Measurements from ENCODE around the gene EMX1. TPM values are rescaled to one million over a fixed set of nuclear protein-coding genes. Genes with fewer than 3 reads are reported as not detected.

Gene EMX1
- not detected for total RNA-seq
- total RNA-seq: 0 to 0.08 reads per million in 2 donors

DNA sequence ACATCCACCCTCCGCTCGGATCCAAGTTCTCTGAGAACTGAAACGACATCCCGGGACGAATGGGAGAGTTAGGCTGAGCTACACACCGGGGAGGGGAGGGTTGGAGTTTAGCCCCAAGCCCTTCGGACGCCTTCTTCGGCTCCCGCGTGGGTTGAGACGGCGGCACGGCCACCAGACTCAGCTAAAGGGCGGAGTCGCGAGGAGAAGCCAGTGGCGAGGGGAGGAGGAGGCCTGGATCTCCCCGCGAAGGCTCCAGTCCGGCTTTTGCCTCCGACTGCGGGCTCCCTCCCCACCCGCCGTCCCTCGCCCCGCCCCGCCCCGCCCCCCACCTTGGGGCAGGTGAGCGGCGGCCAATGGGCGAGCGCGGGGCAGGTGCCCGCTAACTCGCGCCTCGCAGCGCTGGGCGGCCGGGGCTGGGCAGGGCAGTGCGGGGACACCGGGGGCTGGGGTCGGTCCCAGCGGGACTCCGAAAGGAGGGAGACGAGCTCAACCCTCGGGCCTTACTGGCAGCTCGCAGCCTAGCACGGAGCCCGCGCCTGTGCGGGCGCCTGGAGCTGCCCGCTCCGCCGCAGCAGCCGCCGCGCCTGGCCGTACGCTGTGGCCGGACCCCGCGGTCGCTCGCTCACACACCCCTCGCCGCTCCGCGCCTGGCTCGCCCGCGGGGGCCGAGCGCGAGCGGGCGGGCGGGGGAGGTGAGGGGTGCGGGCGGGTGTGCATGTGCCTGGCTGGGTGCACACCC lies at the start of gene EMX1:
Gene EMX1, plus strand, starts transcription at position 382 of the 739 bp plus-strand sequence. Its CDS starts 334 bp downstream, at position 716.
- ATAC-seq: peak; percentile 68
- Mint-ChIP-seq H3K4me1 (peaks cover 31% of the 10 kb centered on the region), H3K36me3 (ENCODE audit: low read depth) (peaks cover 6% of the 10 kb centered on the region), H3K27me3 (peaks cover 77% of the 10 kb centered on the region), H3K4me3 (peak within 1 kb of the TSS; percentile 86), H3K27ac (peak within 1 kb of the TSS; percentile 16)
- peak in 2 of 3 donors; percentile 28 to 35 for DNase-seq
- peaks cover 3% of the 10 kb centered on the region for H3K9me3 ChIP-seq (ENCODE audit: control insufficient read depth, low read length, poor library complexity, severe bottlenecking)

DNA sequence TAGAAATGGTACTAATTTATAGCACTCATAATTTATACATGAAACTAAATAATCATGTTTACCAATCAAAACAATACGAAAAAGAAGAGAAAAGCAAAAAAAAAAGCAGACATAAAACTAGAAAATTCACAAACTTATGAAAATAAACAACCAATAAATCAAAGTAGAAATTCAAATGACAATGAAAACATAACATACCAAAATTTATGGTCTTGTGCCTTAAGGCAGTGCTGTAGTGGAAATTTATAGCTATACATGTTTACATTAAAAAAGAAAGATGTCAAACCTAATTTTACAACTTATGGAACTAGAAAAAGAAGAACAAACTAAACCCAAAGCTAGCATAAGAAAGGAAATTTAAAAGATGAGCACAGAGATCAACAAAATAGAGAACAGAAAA lies 46.3 kb upstream of the EMX1 start:
- H3K4me3 Mint-ChIP-seq: no peak overlapping the region
- H3K36me3 Mint-ChIP-seq (ENCODE audit: low read depth): peaks cover 3% of the 10 kb centered on the region
- ATAC-seq: no peak
- H3K27ac Mint-ChIP-seq: no peak overlapping the region
- no peaks in the 10 kb centered on the region for H3K9me3 ChIP-seq (ENCODE audit: control insufficient read depth, low read length, poor library complexity, severe bottlenecking)
- H3K27me3 Mint-ChIP-seq: peaks cover 50% of the 10 kb centered on the region
- H3K4me1 Mint-ChIP-seq: no peaks in the 10 kb centered on the region
- DNase-seq: no peak

DNA sequence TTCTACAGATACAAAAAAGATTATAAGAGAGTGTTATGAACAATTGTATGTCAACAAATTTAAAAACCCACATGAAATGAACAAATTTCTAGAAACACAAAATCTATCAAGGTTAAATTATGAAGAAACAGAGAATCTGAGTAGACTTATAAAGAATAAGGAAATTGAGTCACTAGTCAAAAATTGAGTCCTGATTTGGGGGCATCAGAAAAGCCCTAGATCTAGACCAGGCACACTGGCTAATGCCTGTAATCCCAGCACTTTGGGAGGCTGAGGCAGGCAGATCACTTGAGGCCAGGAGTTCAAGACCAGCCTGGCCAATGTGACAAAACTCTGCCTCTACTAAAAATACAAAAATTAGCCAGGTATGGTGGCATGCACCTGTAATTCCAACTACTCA lies 45.4 kb upstream of the EMX1 start:
- Mint-ChIP-seq H3K4me3 (no peak overlapping the region), H3K4me1 (no peaks in the 10 kb centered on the region), H3K27me3 (peaks cover 45% of the 10 kb centered on the region), H3K36me3 (ENCODE audit: low read depth) (peaks cover 3% of the 10 kb centered on the region), H3K27ac (no peak overlapping the region)
- no peak for ATAC-seq
- no peaks in the 10 kb centered on the region for H3K9me3 ChIP-seq (ENCODE audit: control insufficient read depth, low read length, poor library complexity, severe bottlenecking)
- DNase-seq: no peak

DNA sequence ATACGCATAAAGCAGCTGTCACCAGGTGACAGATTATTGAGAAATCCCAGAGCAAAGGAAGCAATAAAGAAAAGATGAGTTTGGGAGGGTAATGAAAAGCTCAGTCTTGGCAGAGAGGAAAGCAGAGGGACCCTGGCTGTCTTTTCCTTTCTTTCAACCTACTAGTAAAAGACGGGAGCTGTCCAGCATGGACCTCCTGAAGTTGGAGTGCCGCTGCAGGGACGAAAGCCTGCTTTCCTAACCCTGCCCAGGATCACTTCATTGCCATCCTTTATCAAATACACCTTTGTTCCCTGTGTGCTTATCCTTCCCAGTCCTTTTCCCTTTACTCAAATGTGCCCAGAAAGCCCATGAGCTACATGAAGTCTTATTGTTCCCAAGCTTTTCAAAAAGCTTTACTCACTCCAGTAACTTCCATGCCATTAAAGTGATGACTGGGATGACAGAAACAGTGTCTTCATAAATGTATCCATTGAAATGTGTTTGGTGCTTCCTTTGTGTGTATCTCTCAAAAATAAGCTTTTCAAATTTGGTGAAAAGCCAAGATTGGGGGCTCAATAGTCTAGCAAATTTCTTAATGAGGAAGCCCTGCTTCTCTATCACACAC lies 33.9 kb upstream of the EMX1 start:
- H3K27ac Mint-ChIP-seq: no peak overlapping the region
- ATAC-seq: no peak
- H3K27me3 Mint-ChIP-seq: peaks cover 60% of the 10 kb centered on the region
- H3K36me3 Mint-ChIP-seq (ENCODE audit: low read depth): no peaks in the 10 kb centered on the region
- no peak overlapping the region for H3K4me3 Mint-ChIP-seq
- DNase-seq: no peak
- peaks cover 6% of the 10 kb centered on the region for H3K4me1 Mint-ChIP-seq
- no peaks in the 10 kb centered on the region for H3K9me3 ChIP-seq (ENCODE audit: control insufficient read depth, low read length, poor library complexity, severe bottlenecking)

DNA sequence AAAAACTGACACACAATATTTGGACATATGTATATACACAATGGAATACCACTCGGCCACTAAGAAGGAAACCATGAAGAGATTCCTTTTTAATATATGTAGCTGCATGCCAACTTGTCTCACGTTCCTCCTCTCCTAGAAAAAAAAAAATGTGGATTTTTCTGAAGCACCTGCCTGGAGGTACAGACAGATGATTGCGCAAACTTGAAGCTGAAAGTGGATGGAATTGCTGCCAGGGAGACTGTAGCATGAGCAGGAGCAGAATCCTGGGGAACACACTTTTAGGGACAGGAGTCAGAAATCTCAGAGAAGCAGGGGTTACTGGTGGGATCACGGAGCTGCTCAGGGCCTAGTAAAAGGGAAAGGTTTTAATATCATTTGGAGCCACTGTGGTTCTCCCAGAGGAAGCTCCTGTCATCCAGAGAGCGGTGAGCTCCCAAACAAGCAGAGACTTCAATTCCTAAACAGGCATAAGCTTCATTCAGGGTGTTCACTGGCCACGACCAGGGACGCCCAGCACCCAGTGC lies 30.8 kb upstream of the EMX1 start:
- H3K27ac Mint-ChIP-seq: no peak overlapping the region
- peak overlapping the region; percentile 78 for H3K4me3 Mint-ChIP-seq
- DNase-seq (no peak), ATAC-seq (no peak)
- peaks cover 62% of the 10 kb centered on the region for H3K27me3 Mint-ChIP-seq
- peaks cover 12% of the 10 kb centered on the region for H3K4me1 Mint-ChIP-seq
- peaks cover 3% of the 10 kb centered on the region for H3K36me3 Mint-ChIP-seq (ENCODE audit: low read depth)
- H3K9me3 ChIP-seq (ENCODE audit: control insufficient read depth, low read length, poor library complexity, severe bottlenecking): no peaks in the 10 kb centered on the region

- no peak within 1 kb of the TSS for H3K27ac Mint-ChIP-seq
Observed at GRCh38 chr2:72887032-72887739, 30.1 kb upstream of the EMX1 start, which contains the start of gene SPR. TSS of gene SPR (plus strand) at chr2:72887408. CDS start at chr2:72887433, 25 bp downstream.

DNA sequence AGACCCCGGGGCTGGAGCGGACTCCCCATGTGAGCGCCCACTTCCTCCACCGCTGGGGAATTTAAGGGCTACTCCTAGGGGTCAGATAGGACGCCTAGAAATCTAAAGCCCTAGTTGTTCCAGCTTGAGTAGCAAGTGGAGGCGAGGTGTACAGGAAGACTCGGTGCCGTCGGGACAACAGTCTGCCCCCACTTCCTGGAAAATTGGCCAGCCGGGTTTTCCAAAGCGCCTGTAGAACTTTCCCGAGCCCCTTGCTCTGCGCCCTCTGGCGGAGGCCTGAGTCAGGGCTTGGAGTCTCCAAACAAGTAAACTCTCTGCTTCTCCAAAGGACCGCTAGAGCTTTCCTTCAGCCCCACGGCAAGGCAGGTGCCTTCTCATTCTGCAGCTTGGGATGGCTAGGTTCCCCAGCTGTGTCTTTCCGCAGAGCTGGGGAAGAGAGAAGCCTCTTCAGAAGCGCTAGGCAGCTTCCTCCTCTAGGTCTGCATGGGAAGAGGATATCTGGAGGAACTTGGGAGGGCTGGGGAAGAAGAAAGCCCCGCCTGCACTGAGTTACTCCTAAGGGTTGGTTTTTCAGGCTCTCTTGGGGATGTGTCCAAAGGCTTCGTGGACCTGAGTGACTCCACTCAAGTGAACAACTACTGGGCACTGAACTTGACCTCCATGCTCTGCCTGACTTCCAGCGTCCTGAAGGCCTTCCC lies 29.4 kb upstream of the EMX1 start:
- DNase-seq (peak in 1 of 3 donors; percentile 48), ATAC-seq (peak; percentile 68)
- Mint-ChIP-seq H3K4me1 (peaks cover 12% of the 10 kb centered on the region), H3K4me3 (peak overlapping the region; percentile 85), H3K27me3 (peaks cover 63% of the 10 kb centered on the region), H3K27ac (no peak overlapping the region), H3K36me3 (ENCODE audit: low read depth) (peaks cover 3% of the 10 kb centered on the region)
- H3K9me3 ChIP-seq (ENCODE audit: control insufficient read depth, low read length, poor library complexity, severe bottlenecking): no peaks in the 10 kb centered on the region

More at GRCh38 chr2:72887032-72887739, 30.1 kb upstream of the EMX1 start, which contains the start of gene SPR:
- Mint-ChIP-seq H3K27me3 (peaks cover 63% of the 10 kb centered on the region), H3K4me3 (peak within 1 kb of the TSS; percentile 85), H3K4me1 (peaks cover 12% of the 10 kb centered on the region), H3K36me3 (ENCODE audit: low read depth) (peaks cover 3% of the 10 kb centered on the region)
- peak; percentile 88 for ATAC-seq
- DNase-seq: peak in 2 of 3 donors; percentile 36 to 42
- H3K9me3 ChIP-seq (ENCODE audit: control insufficient read depth, low read length, poor library complexity, severe bottlenecking): no peaks in the 10 kb centered on the region

DNA sequence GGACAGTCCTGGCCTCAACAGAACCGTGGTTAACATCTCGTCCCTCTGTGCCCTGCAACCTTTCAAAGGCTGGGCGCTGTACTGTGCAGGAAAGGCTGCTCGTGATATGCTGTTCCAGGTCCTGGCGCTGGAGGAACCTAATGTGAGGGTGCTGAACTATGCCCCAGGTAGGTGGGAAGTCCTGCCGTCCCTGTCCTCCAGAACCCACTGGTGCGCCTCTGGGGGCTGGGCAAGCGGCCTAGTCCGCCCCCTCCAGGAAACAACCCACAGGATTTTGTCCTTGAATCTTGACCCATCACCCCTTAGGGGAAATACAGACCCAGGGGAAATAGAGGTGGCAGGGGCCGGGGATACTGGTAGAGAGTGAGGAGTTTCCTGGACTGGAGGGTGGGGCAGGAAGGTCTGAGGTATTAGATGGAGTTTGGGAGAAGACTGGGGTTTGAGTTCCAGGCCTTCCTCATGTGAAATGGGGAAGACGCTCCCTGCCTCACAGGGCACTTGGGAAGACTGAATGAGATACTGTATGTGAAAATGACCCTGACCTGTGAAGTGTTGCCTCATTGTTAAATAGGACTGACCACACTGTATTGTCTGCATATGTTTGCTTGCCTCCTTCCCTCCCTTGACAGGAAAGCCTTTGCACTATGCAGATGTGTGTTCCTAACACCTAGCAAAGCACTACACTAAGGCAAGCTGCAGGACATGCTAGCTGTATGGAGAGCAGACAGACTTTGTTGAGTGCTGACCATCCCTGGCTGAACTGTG lies 28.7 kb upstream of the EMX1 start:
- H3K27me3 Mint-ChIP-seq: peaks cover 66% of the 10 kb centered on the region

DNA sequence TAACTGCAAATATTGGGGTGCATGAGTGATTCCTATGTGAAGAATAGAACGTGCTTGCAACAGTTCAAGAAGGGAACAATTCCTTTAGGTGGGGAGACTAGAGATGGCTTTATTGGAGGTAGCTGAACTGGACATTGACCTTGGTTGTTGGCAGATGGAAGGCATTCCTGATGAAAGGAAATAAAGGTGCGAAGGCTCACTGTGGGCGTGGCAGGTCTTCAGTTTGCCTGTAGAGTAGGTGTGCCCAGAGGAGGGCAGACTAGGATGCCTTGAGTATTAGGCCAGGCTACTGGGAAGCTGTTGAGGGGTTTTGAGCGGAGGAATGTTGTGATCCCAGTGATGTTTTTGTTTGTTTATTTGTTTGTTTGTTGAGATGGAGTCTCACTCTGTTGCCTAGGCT lies 27.3 kb upstream of the EMX1 start:
- Mint-ChIP-seq H3K4me3 (no peak overlapping the region), H3K27ac (no peak overlapping the region), H3K36me3 (ENCODE audit: low read depth) (peaks cover 3% of the 10 kb centered on the region), H3K27me3 (peaks cover 69% of the 10 kb centered on the region), H3K4me1 (peaks cover 12% of the 10 kb centered on the region)
- ATAC-seq (no peak), DNase-seq (no peak)
- H3K9me3 ChIP-seq (ENCODE audit: control insufficient read depth, low read length, poor library complexity, severe bottlenecking): no peaks in the 10 kb centered on the region

More for the DNA sequence above, 28.7 kb upstream of the EMX1 start:
- Mint-ChIP-seq H3K27ac (no peak overlapping the region), H3K36me3 (ENCODE audit: low read depth) (peaks cover 3% of the 10 kb centered on the region), H3K4me1 (peaks cover 12% of the 10 kb centered on the region), H3K4me3 (peak overlapping the region; percentile 85)
- ATAC-seq (no peak), DNase-seq (no peak)
- H3K9me3 ChIP-seq (ENCODE audit: control insufficient read depth, low read length, poor library complexity, severe bottlenecking): no peaks in the 10 kb centered on the region

- Mint-ChIP-seq H3K36me3 (ENCODE audit: low read depth) (peaks cover 5% of the 10 kb centered on the region), H3K4me3 (no peak overlapping the region), H3K27me3 (peaks cover 69% of the 10 kb centered on the region), H3K4me1 (peaks cover 18% of the 10 kb centered on the region), H3K27ac (no peak overlapping the region)
- ATAC-seq (no peak), DNase-seq (no peak)
- no peaks in the 10 kb centered on the region for H3K9me3 ChIP-seq (ENCODE audit: control insufficient read depth, low read length, poor library complexity, severe bottlenecking)
Observed at GRCh38 chr2:72891091-72891818, 26.1 kb upstream of the EMX1 start.

- DNase-seq (peak in 2 of 3 donors; percentile 31 to 55), ATAC-seq (peak; percentile 82)
- Mint-ChIP-seq H3K4me3 (no peak overlapping the region), H3K27me3 (peaks cover 74% of the 10 kb centered on the region), H3K4me1 (peaks cover 15% of the 10 kb centered on the region), H3K36me3 (ENCODE audit: low read depth) (peaks cover 5% of the 10 kb centered on the region), H3K27ac (no peak overlapping the region)
- H3K9me3 ChIP-seq (ENCODE audit: control insufficient read depth, low read length, poor library complexity, severe bottlenecking): no peaks in the 10 kb centered on the region
Observed at GRCh38 chr2:72892506-72893173, 24.7 kb upstream of the EMX1 start.

Data from T-helper 17 cell (primary cell).